K562 (cell line): Measurements from ENCODE around the gene USP2. TPM values are rescaled to one million over a fixed set of nuclear protein-coding genes. Genes with fewer than 3 reads are reported as not detected.

ENCODE experiments used
- ARID1B ChIP-seq: fragments of 450-650 bp; IDR thresholded peaks from 2 replicates; pipeline ENCODE4 v1.6.1; 2016; ENCODE audit warnings: antibody characterized with exemption, mild to moderate bottlenecking, inconsistent platforms
- ARNT ChIP-seq, 2 experiments: fragments of 450-650 bp; IDR thresholded peaks; 2 replicates each; pipeline ENCODE4 v1.6.1; 2016; ENCODE audit warnings: mild to moderate bottlenecking in 1 of 2
- CBFA2T3 ChIP-seq: fragments of 450-650 bp; IDR thresholded peaks from 2 replicates; pipeline ENCODE4 v1.6.1; 2017
- CSDE1 ChIP-seq, 2 experiments: fragments of 450-650 bp; IDR thresholded peaks; 2 replicates each; pipeline ENCODE4 v1.6.1; 2016; ENCODE audit warnings: mild to moderate bottlenecking in 1 of 2
- CTCF ChIP-seq, 3 experiments: IDR thresholded peaks in 2 of 3; conservative IDR thresholded peaks in 1 of 3; 2 replicates each; pipeline ENCODE4 v1.5.1; 2011 to 2012; ENCODE audit warnings: low read length in 3 of 3, mild to moderate bottlenecking in 3 of 3, control low read depth in 2 of 3, improper control_type of control experiment in 1 of 3, inconsistent platforms in 1 of 3, low read depth in 1 of 3, mixed read lengths in 1 of 3, moderate library complexity in 1 of 3; ENCODE audit not compliant: insufficient read depth in 2 of 3
- EHMT2 ChIP-seq: fragments of 450-650 bp; IDR thresholded peaks from 2 replicates; pipeline ENCODE4 v1.6.1; 2018; ENCODE audit warnings: antibody characterized with exemption
- ESRRA ChIP-seq: fragments of 450-650 bp; IDR thresholded peaks from 2 replicates; pipeline ENCODE4 v1.6.1; 2014; ENCODE audit warnings: low read depth, mild to moderate bottlenecking, moderate library complexity, borderline replicate concordance
- FOXJ3 ChIP-seq: sonication (generic); formaldehyde crosslinking; IDR thresholded peaks from 2 replicates; pipeline ENCODE4 v1.4.0; 2020; ENCODE audit warnings: mild to moderate bottlenecking, missing genetic modification reagents
- HMGN3 ChIP-seq: IDR thresholded peaks from 2 replicates; pipeline ENCODE4 v1.6.1; 2011; ENCODE audit warnings: borderline replicate concordance, low read depth, mild to moderate bottlenecking, mixed read lengths, low read length; ENCODE audit not compliant: insufficient read length; ENCODE audit errors: extremely low read depth
- HOXB6 ChIP-seq: fragments of 250-450 bp; sonication (Bioruptor Pico); IDR thresholded peaks from 2 replicates; pipeline ENCODE4 v1.5.1; 2022; ENCODE audit warnings: mild to moderate bottlenecking, borderline replicate concordance
- IFI16 ChIP-seq: fragments of 250-450 bp; sonication (Bioruptor Pico); IDR thresholded peaks from 2 replicates; pipeline ENCODE4 v2.1.2; 2022; ENCODE audit warnings: mild to moderate bottlenecking, inconsistent platforms
- NFE2L1 ChIP-seq: fragments of 450-650 bp; IDR thresholded peaks from 2 replicates; pipeline ENCODE4 v1.6.1; 2016; ENCODE audit warnings: missing genetic modification characterization, low read depth, mild to moderate bottlenecking, missing compliant biosample characterization, moderate library complexity, borderline replicate concordance
- PKNOX1 ChIP-seq: fragments of 450-650 bp; IDR thresholded peaks from 2 replicates; pipeline ENCODE4 v1.6.1; 2016
- POLR2AphosphoS5 ChIP-seq: IDR thresholded peaks from 2 replicates; pipeline ENCODE4 v1.6.1; 2011; ENCODE audit warnings: mild to moderate bottlenecking, low read depth, low read length, moderate library complexity; ENCODE audit not compliant: control insufficient read depth, insufficient read depth
- RBM14 ChIP-seq: fragments of 200-400 bp; formaldehyde crosslinking; IDR thresholded peaks from 2 replicates; pipeline ENCODE4 v1.6.1; 2018; ENCODE audit warnings: low read depth, mild to moderate bottlenecking, low read length, moderate library complexity, borderline replicate concordance; ENCODE audit not compliant: insufficient read depth
- SIN3B ChIP-seq: fragments of 450-650 bp; IDR thresholded peaks from 2 replicates; pipeline ENCODE4 v1.6.1; 2017; ENCODE audit warnings: low read depth, mild to moderate bottlenecking, moderate library complexity
- SREBF1 ChIP-seq: fragments of 150-350 bp; IDR thresholded peaks from 2 replicates; pipeline ENCODE4 v1.6.1; 2014; ENCODE audit warnings: antibody characterized with exemption, low read depth, low read length, borderline replicate concordance
- TAF7 ChIP-seq: fragments of 450-650 bp; IDR thresholded peaks from 2 replicates; pipeline ENCODE4 v1.6.1; 2016; ENCODE audit warnings: missing genetic modification characterization, missing compliant biosample characterization
- TBP ChIP-seq: optimal IDR thresholded peaks from 2 replicates; pipeline ENCODE3; 2011; ENCODE audit warnings: low read depth, low read length, improper control_type of control experiment
- ZBTB34 ChIP-seq: fragments of 250-450 bp; sonication (Bioruptor Pico); IDR thresholded peaks from 2 replicates; pipeline ENCODE4 v1.8.0; 2021; ENCODE audit warnings: mild to moderate bottlenecking, moderate library complexity
- ZBTB43 ChIP-seq: sonication (generic); formaldehyde crosslinking; IDR thresholded peaks from 2 replicates; pipeline ENCODE4 v1.8.0; 2023; ENCODE audit warnings: mild to moderate bottlenecking, missing genetic modification reagents
- ZNF561 ChIP-seq: fragments of 450-650 bp; formaldehyde crosslinking; conservative IDR thresholded peaks from 2 replicates; pipeline ENCODE4 v1.4.0; 2020; ENCODE audit warnings: mild to moderate bottlenecking, moderate library complexity
- polyA plus RNA-seq, 8 experiments: library from polyadenylated mRNA; depleted of rRNA in 4 of 8; stranded (reverse) in 5 of 8; unstranded in 3 of 8; fragments of >200 nt; fragmentation: Nextera tagmentation in 2 of 8; fragmentation: Illumina TruSeq in 1 of 8; extraction: Ambion mirVana in 2 of 8; extraction: Trizol in 1 of 8; gene quantifications; 2 replicates each; pipeline versions ENCODE4 v1.2.1 to v1.2.3, GENCODE V29; 2011 to 2014; ENCODE audit warnings: inconsistent platforms in 1 of 8, missing spikeins in 1 of 8
- total RNA-seq, 7 experiments: library from RNA; depleted of rRNA in 6 of 7; stranded (reverse); fragments of >200 nt in 6 of 7; fragmentation: Illumina TruSeq in 2 of 7; extraction: Trizol in 2 of 7; gene quantifications; 2 replicates each; pipeline versions ENCODE4 v1.2.1 to v1.2.3, GENCODE V29; 2011 to 2021; ENCODE audit warnings: low replicate concordance in 1 of 7

Gene USP2
- total and polyA plus RNA-seq, 9 of the 15 experiments (the other 6 are each of a cell fraction or from before 2014, with no cell fraction given), result 2.8 to 16.9 (median 3.9) TPM

- TF ChIP-seq ARNT (IDR thresholded peaks at IDR 0.05), result 0 out of 4 replicates have a peak, but pooled peaks of 1 of the 2 experiments have one; percentile 10
- no peak for TF ChIP-seq HOXB6
- peak; percentile 28; the same call in 1 of the 2 replicates for TF ChIP-seq ARID1B
- peak; percentile 84; the same call in 1 of the 2 replicates for TF ChIP-seq POLR2AphosphoS5
- TF ChIP-seq ZBTB34 (CRISPR knock-in tag), result no peak
- peak; percentile 46; the same call in 1 of the 2 replicates for TF ChIP-seq TAF7 (tag)
- TF ChIP-seq PKNOX1, result no peak
- TF ChIP-seq ZNF561, result no peak
- 0 out of 2 replicates have a peak, but pooled peaks have one; percentile 53 for TF ChIP-seq ESRRA
- TF ChIP-seq ZBTB43, result 0 out of 2 replicates have a peak, but pooled peaks have one; percentile 68
- TF ChIP-seq CTCF (IDR thresholded peaks at IDR 0.05 in 2 of 3, conservative IDR thresholded peaks at IDR 0.05 in 1 of 3; ENCODE audit: insufficient read depth in 2 of 3, low read depth in 1 of 3, low read length in 3 of 3), result no peak
- no peak for TF ChIP-seq HMGN3
- TF ChIP-seq TBP, result peak; percentile 58
- TF ChIP-seq EHMT2, result no peak
- no peak for TF ChIP-seq SIN3B
- 0 out of 2 replicates have a peak, but pooled peaks have one; percentile 24 for TF ChIP-seq SREBF1
- no peak for TF ChIP-seq NFE2L1 (tag)
- TF ChIP-seq CBFA2T3, result peak; percentile 34
- TF ChIP-seq RBM14, result no peak
- no peak for TF ChIP-seq CSDE1 (IDR thresholded peaks at IDR 0.05)
- no peak for TF ChIP-seq IFI16 (CRISPR knock-in tag)
- no peak for TF ChIP-seq FOXJ3 (CRISPR knock-in tag)
These were observed 63.0 kb downstream of the USP2 start (continued) for GRCh38 chr11:119318240-119319135.
